HG02973 (cell line): ENCODE measurements around the gene TAF1B.

Experiments used
- ATAC-seq: cut with Tn5 transposase; IDR thresholded peaks from one replicate; pipeline ENCODE4 v1.9.1; 2021; ENCODE audit warnings: moderate library complexity; ENCODE audit not compliant: unreplicated experiment

The TAF1B gene

GRCh38 chr2:9937968-9938367 lies 94.7 kb downstream of the TAF1B start:
- no peak for ATAC-seq

DNA sequence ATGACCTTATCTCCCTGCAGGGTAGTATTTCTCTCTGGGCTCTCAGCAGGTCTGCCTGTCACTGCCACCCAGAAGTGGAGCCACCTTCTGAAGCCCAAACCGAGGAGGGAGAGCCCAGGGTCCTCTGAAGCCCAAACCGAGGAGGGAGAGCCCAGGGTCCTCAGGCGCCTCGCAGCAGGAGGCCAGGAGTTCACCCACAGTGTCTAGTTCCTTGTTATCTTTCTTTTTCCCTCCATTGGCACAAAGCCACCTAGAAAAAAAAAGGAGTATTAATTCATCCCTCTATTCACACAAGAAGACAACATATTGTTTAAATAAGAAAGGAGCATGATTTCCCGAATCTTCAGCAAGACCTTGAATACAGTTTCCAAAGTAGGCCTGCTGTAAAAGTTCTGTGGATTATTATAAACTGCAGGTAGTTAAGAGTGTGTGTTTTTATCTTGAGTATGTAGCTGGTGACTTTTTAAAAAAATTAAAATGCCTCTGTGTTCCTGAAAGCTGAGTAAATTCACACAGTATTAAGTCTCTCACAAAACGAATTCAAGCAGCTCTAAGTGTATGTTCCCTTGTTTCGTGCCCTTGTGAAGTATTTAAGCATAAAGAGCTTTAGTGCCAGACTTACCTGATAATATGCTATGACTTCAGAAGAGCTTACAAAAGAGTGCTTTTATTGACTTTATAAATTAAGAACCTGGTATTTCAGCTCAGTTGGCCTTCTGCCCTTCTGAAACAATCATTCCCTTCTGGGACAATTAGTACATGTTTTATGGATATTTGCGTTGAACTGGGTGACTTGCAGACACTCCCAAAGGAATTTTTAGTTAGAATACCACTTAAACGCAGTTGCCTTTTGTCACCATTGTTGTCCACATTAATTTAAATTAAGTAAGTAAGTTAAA lies 96.6 kb downstream of the TAF1B start:
- ATAC-seq, result no peak

- no peak for ATAC-seq
These were observed 98.1 kb downstream of the TAF1B start for GRCh38 chr2:9941196-9941995.

- ATAC-seq, result no peak
These were observed 98.7 kb downstream of the TAF1B start for GRCh38 chr2:9941996-9942390.

GRCh38 chr2:9944330-9944758 lies 101.1 kb downstream of the TAF1B start:
- no peak for ATAC-seq

- ATAC-seq, result no peak
These were observed 102.3 kb downstream of the TAF1B start for GRCh38 chr2:9945596-9945995.

GRCh38 chr2:9946076-9946475 lies 102.8 kb downstream of the TAF1B start:
- no peak for ATAC-seq

- ATAC-seq, result no peak
These were observed 103.5 kb downstream of the TAF1B start for GRCh38 chr2:9946818-9947217.

DNA sequence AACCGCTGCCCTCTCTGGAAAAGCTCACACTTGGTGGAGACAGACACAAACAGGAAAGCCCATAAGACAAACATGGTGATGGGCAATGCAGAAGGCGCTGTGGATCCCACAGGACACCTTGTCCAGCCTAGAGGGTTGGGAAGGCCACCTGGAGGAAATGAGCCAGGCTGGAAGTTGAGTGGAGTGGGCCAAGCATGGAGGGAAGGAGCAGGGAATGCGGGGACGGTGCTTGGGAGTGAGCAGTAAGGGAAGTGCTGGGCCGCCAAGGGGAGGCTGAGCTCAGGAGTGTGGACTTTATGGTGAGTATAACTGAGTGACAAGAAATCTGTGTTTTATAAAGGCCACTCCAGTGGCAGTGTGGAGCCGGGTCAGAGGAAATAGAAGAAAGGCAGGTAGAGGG lies 105.4 kb downstream of the TAF1B start:
- ATAC-seq, result no peak

GRCh38 chr2:9949239-9949991 lies 106.1 kb downstream of the TAF1B start:
- ATAC-seq, result no peak

GRCh38 chr2:9949992-9950520 lies 106.8 kb downstream of the TAF1B start:
- ATAC-seq, result no peak

DNA sequence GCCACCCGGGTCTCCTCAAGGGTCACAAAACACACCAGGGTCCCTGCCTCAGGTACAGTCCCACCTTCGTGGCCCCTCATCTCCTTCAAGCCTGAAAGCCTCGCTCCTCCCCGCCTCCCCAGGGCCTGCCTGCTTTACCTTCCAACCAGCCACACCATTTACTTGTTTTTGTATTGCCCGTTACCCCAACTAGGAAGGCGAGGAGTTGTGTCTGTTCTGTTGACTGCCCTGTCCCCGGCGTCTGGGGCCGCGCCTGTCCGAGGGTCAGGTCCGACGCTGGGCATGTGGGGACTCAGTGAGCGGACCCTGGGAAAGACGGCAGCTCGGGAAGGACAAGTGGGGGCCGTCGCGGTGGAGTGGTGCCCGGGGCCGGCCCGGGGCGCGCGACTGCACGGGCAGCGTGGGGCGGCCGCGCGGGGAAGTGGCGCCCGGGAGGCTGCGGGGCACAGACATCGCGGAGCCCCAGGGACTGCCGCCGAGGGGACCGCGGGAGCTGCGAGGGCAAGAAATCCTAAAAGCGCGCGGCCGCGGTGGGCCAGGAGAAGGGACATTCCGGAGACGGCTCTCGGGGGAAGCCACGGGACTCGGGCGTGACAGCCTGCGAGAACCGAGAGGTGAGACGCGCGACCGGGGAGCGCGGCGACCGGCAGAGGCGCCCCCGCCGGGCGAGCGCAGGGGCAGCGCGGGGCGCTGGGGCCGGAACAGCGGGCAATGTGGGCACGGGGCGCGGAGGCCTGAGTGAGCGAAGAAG lies 107.4 kb downstream of the TAF1B start:
- peak; percentile 38 for ATAC-seq

DNA sequence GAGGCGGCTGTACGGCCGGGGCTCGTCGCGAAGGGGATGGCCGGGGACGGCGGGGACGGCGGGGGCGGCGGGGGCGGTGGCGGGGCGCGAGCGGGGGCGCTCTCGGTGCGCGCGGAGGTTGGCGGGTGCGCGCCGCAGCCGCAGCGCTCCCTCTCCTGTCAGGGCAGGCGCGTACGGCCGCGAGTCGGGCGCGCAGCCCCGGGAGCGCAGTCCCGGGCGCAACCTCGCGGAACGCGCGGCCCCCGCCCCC lies 107.9 kb downstream of the TAF1B start:
- no peak for ATAC-seq

DNA sequence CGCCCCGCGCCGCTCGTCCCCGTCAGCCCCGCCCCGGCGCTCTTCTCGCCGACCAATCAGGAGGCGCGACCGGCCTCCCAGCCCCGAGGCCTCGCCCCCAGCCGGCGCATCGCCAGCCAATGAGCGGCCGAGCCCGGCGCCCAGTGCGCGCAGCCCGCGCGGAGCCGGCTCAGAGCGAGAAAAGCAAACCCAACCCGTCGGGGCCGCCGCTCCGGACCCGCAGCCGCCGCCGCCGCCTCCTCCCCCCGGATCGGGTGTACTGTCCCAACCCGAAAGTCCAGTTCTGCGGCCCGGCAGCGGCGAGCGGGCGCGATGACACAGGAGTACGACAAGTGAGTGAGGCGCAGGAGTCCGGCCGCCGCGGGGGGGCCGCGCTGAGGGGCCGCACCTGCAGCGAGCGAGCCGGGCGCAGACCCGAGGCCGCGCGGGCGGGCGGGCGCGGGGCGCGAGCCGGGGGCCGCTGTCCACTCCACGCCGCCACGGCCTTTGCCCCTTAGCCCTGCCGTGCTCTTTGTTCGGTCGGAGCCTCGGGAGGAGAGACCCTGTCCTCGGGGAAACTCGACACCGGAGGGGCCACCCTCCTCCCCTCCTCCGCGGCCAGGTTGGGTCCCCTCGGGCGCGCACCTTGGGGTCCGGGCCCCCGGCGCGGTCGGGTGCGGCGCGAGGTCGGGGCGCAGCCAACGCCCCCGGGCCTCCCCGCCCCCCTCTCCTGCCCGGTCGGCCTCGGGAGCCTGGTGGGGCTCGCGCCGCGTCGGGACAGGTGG lies 108.4 kb downstream of the TAF1B start, which contains the start of gene GRHL1:
Gene GRHL1 (plus strand): TSS at position 172 of the 764 bp plus-strand sequence. CDS start 141 bp downstream, at position 313.
- ATAC-seq, result peak; percentile 94

DNA sequence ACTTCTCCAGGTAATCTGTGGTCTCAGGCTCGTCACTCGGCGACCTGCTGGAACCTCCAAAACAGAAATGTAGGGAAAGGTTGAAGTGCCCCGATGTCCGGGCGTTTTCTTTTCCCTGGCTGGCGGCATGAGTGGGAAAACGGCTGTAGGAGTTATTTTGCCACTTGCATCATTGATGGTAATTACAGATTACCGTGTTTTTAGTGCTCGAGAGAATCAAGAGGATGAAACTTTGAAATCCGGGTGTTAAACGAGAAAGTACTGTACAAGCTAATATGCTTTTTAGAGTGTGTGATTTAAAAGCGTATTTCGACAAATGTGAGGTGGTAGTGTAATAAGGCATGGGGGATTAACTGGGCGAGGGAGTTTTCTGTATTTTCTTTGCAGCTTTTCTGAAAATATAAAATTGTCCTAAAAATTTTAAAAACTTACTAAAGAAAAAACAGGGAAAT lies 109.0 kb downstream of the TAF1B start:
- no peak for ATAC-seq

DNA sequence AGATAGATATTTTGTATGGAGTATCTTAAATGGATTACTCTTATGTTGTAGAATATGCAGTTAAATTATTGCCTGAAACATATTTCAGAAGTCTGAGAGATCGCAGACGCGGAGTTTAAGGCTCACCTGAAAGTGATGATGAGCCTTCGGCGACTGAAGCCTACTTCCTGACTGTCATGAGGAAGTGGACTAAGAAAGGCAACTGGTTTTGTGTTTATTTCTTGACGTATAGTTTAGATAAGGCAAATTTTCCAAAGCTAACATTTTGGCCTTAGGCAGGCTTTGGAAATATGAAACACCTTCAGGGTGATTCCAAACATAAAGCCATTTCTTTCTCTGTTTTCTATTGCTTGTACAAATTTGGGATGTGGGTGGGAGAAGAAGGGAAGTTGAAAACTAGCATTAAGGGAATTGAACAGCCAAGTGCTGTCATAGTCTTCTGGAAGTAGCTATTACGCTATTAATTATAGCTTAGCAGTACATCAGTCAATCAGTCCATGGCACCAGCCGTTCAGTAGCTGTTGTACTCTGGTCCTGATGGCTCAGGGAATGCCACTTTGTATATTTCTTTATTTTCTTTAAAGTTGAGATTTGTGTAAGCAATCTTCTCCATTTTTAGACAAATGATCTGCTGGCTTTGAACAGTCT lies 109.7 kb downstream of the TAF1B start:
- ATAC-seq, result no peak

- no peak for ATAC-seq
These were observed 110.9 kb downstream of the TAF1B start for GRCh38 chr2:9954136-9954535.

- ATAC-seq, result no peak
These were observed 114.8 kb downstream of the TAF1B start for GRCh38 chr2:9958057-9958456.

- ATAC-seq, result no peak
These were observed 116.0 kb downstream of the TAF1B start for GRCh38 chr2:9959262-9959661.
